Stomach (tissue), 9 donors: ENCODE data around the gene GH2. TPM values are rescaled to one million over a fixed set of nuclear protein-coding genes. Genes with fewer than 3 reads are reported as not detected.

Experiments
- DNase-seq, 2 donors: peaks; one replicate each; pipeline versions ENCODE4 v3.0.0 to v3.0.0-alpha.2; 2013 to 2019
- H3K27ac ChIP-seq, 5 donors: fragments of 200-600 bp in 4 of 5; sonication (generic) in 4 of 5; one replicate each; pipeline ENCODE4 v1.5.1; 2013 to 2019; ENCODE audit warnings: mild to moderate bottlenecking in 1 of 5, moderate library complexity in 1 of 5
- H3K27me3 ChIP-seq, 3 donors: fragments of 200-600 bp; sonication (generic); one replicate each; pipeline ENCODE4 v1.5.1; 2017 to 2019; ENCODE audit warnings: mixed run types in 1 of 3
- H3K36me3 ChIP-seq, 4 donors: fragments of 200-600 bp; sonication (generic); 1 replicate in 3 of 4; 2 replicates in 1 of 4; pipeline ENCODE4 v1.5.1; 2016 to 2019
- H3K4me1 ChIP-seq, 4 donors: fragments of 200-600 bp; sonication (generic); one replicate each; pipeline ENCODE4 v1.5.1; 2016 to 2019
- H3K4me3 ChIP-seq, 4 donors: fragments of 200-600 bp; sonication (generic) in 3 of 4; one replicate each; pipeline ENCODE4 v1.5.1; 2016 to 2019; ENCODE audit warnings: mild to moderate bottlenecking in 1 of 4
- H3K9me3 ChIP-seq, 4 donors: fragments of 200-600 bp; sonication (generic); one replicate each; pipeline ENCODE4 v1.5.1; 2016 to 2019
- CTCF ChIP-seq, 7 experiments: fragments of 450-650 bp in 4 of 7; fragments of 200-600 bp in 3 of 7; sonication (generic) in 3 of 7; IDR thresholded peaks; one replicate each; pipeline ENCODE4 v1.5.1; 2016 to 2019; ENCODE audit warnings: antibody characterized with exemption in 7 of 7, control low read depth in 2 of 7, mild to moderate bottlenecking in 1 of 7
- EP300 ChIP-seq: sonication (generic); formaldehyde crosslinking; IDR thresholded peaks from one replicate; pipeline ENCODE4 v1.6.1; 2017; ENCODE audit warnings: antibody characterized with exemption
- POLR2A ChIP-seq, 4 donors: fragments of 450-650 bp; IDR thresholded peaks; one replicate each; pipeline ENCODE4 v1.6.1; 2016; ENCODE audit warnings: antibody characterized with exemption in 4 of 4, control low read depth in 2 of 4, mild to moderate bottlenecking in 1 of 4, moderate library complexity in 1 of 4
- POLR2AphosphoS5 ChIP-seq, 3 donors: sonication (generic); formaldehyde crosslinking; IDR thresholded peaks; one replicate each; pipeline ENCODE4 v1.6.1; 2016; ENCODE audit warnings: antibody characterized with exemption in 3 of 3
- WGBS, 5 donors: extraction: QIAGEN DNeasy Blood & Tissue Kit in 3 of 5; methylation state at CpG; one replicate each; pipeline versions ENCODE4 v1.1.5 to v1.1.7; 2013 to 2018; 5-methylcytosine and 5-hydroxymethylcytosine counted together
- intact Hi-C: fragments of 100-400 bp; cut with DNase I; formaldehyde crosslinking; loops from one replicate; pipeline ENCODE4 v1.15.1; 2023; ENCODE audit warnings: low total_unique reads
- polyA plus RNA-seq, 3 donors: library from polyadenylated mRNA; stranded (reverse); fragments of 200-250 nt; gene quantifications; one replicate each; pipeline ENCODE4 v1.2.3, GENCODE V29; 2013
- total RNA-seq, 5 donors: library from RNA; depleted of rRNA; stranded (reverse); fragments of >200 nt; gene quantifications; one replicate each; pipeline versions ENCODE4 v1.1.0 to v1.2.3, GENCODE V29; 2014 to 2016
- donor health status: healthy with polysubstance abuse.
- donor health status: Bipolar disorder and iron deficiency.
- donor health status: healthy.

Gene GH2
- total and polyA plus RNA-seq, 8 donors: not detected

GRCh38 chr17:63854709-63855108, 27.0 kb downstream of the GH2 start:
- WGBS, 5 donors: 71 to 79% (median 79%) methylated on average over 5 of the region's 5 CpGs
- DNase-seq: no peak
- H3K4me3 ChIP-seq: no peak overlapping the region
- H3K36me3 ChIP-seq: no peaks in the 10 kb centered on the region
- no peak overlapping the region for H3K27ac ChIP-seq
- no peak for TF ChIP-seq POLR2A (IDR thresholded peaks at IDR 0.05)
- intact Hi-C loops: no loop called here
- H3K9me3 ChIP-seq: no peaks in the 10 kb centered on the region
- H3K4me1 ChIP-seq: no peaks in the 10 kb centered on the region
- no peaks in the 10 kb centered on the region for H3K27me3 ChIP-seq

DNA sequence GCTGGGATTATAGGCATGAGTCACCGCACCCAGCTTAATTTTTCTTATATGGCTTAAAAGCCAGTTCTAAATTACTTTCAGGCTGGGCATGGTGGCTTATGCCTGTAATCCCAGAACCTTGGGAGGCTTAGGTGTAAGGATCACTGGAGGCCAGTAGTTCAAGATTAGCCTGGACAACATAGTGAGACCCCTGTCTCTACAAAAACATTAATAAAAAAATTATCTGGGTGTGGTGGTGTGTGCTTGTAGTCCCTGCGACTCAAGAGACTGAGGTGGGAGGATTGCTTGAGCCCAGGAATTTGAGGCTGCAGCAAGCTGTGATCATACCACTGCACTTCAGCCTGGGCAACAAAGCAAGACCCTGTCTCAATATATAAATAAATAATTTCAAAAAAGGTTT, 28.5 kb downstream of the GH2 start:
- peaks cover 0 to 12% (median 8%) of the 10 kb centered on the region in 4 donors for H3K4me1 ChIP-seq
- no peak for TF ChIP-seq POLR2A (IDR thresholded peaks at IDR 0.05)
- no peak for TF ChIP-seq EP300
- TF ChIP-seq CTCF (IDR thresholded peaks at IDR 0.05): no peak
- TF ChIP-seq POLR2AphosphoS5 (IDR thresholded peaks at IDR 0.05): no peak
- no peaks in the 10 kb centered on the region for H3K36me3 ChIP-seq
- H3K27ac ChIP-seq: no peak overlapping the region
- 89 to 95% (median 92%) methylated on average over 2 of the region's 2 CpGs for WGBS, 5 donors
- DNase-seq: no peak
- no peaks in the 10 kb centered on the region for H3K9me3 ChIP-seq
- intact Hi-C loops: no loop called here
- no peaks in the 10 kb centered on the region for H3K27me3 ChIP-seq
- H3K4me3 ChIP-seq: no peak overlapping the region

GRCh38 chr17:63850401-63850800, 31.3 kb downstream of the GH2 start:
- TF ChIP-seq EP300 (no peak), POLR2A (IDR thresholded peaks at IDR 0.05) (no peak), CTCF (IDR thresholded peaks at IDR 0.05) (no peak), POLR2AphosphoS5 (IDR thresholded peaks at IDR 0.05) (no peak)
- WGBS, 5 donors: 62 to 89% (median 80%) methylated on average over 9 of the region's 9 CpGs

DNA sequence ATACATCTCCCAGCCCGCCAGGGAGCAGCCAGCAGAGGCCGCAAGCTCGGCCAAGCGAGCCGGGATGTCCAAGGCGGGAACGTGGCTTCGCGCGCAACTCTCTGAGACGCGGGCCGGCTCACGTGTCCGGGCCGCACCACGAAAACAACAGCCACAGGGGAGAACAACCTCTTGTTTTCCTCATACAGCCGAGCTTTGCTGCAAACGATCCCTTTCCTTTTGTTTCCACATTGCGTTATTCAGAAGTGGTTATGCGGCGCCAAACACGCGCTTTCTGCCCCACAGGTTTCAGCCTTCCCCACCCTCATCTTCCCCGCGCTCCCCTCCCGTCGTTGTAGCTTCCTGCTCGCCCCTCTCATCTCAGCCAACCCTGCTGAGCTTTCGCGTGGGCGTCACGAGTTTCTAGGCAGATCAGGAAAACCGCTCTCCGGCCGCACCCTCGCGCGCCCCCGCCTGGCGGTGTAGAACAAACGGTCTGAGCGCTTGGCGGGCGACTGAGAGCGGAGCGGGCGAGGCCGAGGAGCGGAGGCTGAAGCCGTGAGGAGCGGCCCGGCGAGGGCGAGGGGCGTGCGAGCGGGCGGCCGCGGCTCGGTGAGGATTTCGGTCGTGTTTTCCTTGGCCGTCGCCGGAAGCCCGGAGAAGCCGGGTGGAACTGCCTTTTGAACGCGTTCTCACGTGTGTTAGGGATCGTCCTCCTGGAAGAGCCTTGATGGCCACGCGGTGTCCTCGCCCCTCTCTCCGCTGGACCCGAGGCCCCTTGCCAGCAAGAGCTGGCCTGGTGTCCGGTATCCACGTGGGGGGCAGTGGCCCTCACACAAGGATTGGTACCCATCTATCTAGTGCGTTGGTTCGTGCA, 32.7 kb downstream of the GH2 start:
- no peaks in the 10 kb centered on the region for H3K9me3 ChIP-seq
- H3K4me1 ChIP-seq: peaks cover under 1 to 18% (median 8%) of the 10 kb centered on the region in 4 donors
- H3K27me3 ChIP-seq: no peaks in the 10 kb centered on the region
- 16 to 28% (median 18%) methylated on average over 68 to 82 of the region's 82 CpGs for WGBS, 5 donors
- peak overlapping the region; percentile 23 to 39 (median 32) for H3K4me3 ChIP-seq
- intact Hi-C loops: no loop called here
- TF ChIP-seq EP300 (no peak), CTCF (IDR thresholded peaks at IDR 0.05) (peak in 5 of 7 experiments; percentile 41 to 69 (median 60)), POLR2AphosphoS5 (IDR thresholded peaks at IDR 0.05) (peak in 1 of 3 donors; percentile 29)
- peak; percentile 94 to 97 for DNase-seq
- H3K27ac ChIP-seq: peak overlapping the region in 4 of 5 donors; percentile 52 to 67 (median 60)
- H3K36me3 ChIP-seq: no peaks in the 10 kb centered on the region

More at GRCh38 chr17:63850401-63850800, 31.3 kb downstream of the GH2 start:
- Histone ChIP-seq H3K4me3 (no peak overlapping the region), H3K27ac (no peak overlapping the region), H3K36me3 (no peaks in the 10 kb centered on the region), H3K4me1 (peaks cover 0 to 13% (median 8%) of the 10 kb centered on the region in 4 donors), H3K27me3 (no peaks in the 10 kb centered on the region), H3K9me3 (no peaks in the 10 kb centered on the region)
- DNase-seq: no peak
- intact Hi-C loops: no loop called here
